Tibial nerve (tissue), 4 donors: ENCODE data around the gene CLEC7A. TPM values are rescaled to one million over a fixed set of nuclear protein-coding genes. Genes with fewer than 3 reads are reported as not detected.

Experiments
- DNase-seq, 2 donors: peaks; one replicate each; pipeline ENCODE4 v3.0.0-alpha.2; 2019; ENCODE audit warnings: low spot score in 2 of 2
- H3K27ac ChIP-seq, 4 donors: fragments of 200-600 bp; sonication (generic) in 3 of 4; one replicate each; pipeline ENCODE4 v1.5.1; 2017 to 2019; ENCODE audit warnings: mild to moderate bottlenecking in 1 of 4
- H3K27me3 ChIP-seq, 2 donors: fragments of 200-600 bp; sonication (generic) in 1 of 2; one replicate each; pipeline versions ENCODE4 v1.5.1 to v1.6.0; 2017 to 2019
- H3K36me3 ChIP-seq, 3 donors: fragments of 200-600 bp; sonication (generic); one replicate each; pipeline ENCODE4 v1.5.1; 2018 to 2019
- H3K4me1 ChIP-seq, 4 donors: fragments of 200-600 bp; sonication (generic) in 3 of 4; one replicate each; pipeline ENCODE4 v1.5.1; 2017 to 2019
- H3K4me3 ChIP-seq, 4 donors: fragments of 200-600 bp; sonication (generic) in 3 of 4; one replicate each; pipeline ENCODE4 v1.5.1; 2017 to 2019; ENCODE audit warnings: mild to moderate bottlenecking in 1 of 4, moderate library complexity in 1 of 4
- H3K9me3 ChIP-seq, 4 donors: fragments of 200-600 bp; sonication (generic) in 3 of 4; one replicate each; pipeline ENCODE4 v1.5.1; 2017 to 2019
- CTCF ChIP-seq, 5 experiments: fragments of 200-600 bp in 3 of 5; fragments of 450-650 bp in 2 of 5; sonication (generic) in 3 of 5; IDR thresholded peaks; one replicate each; pipeline ENCODE4 v1.5.1; 2016 to 2019; ENCODE audit warnings: antibody characterized with exemption in 5 of 5, mild to moderate bottlenecking in 3 of 5, moderate library complexity in 2 of 5
- EP300 ChIP-seq, 2 donors: sonication (generic); formaldehyde crosslinking; IDR thresholded peaks; one replicate each; pipeline ENCODE4 v1.6.1; 2017; ENCODE audit warnings: antibody characterized with exemption in 2 of 2, mild to moderate bottlenecking in 1 of 2
- POLR2A ChIP-seq, 2 donors: fragments of 450-650 bp; IDR thresholded peaks; one replicate each; pipeline ENCODE4 v1.6.1; 2017; ENCODE audit warnings: antibody characterized with exemption in 2 of 2, mild to moderate bottlenecking in 2 of 2, moderate library complexity in 2 of 2
- WGBS, 2 donors: methylation state at CpG; one replicate each; pipeline ENCODE4 v1.1.5; 2018; 5-methylcytosine and 5-hydroxymethylcytosine counted together
- total RNA-seq, 4 donors: library from RNA; depleted of rRNA; stranded (reverse); fragments of >200 nt; gene quantifications; one replicate each; pipeline ENCODE4 v1.1.0, GENCODE V29; 2016

Gene CLEC7A
- total RNA-seq, 4 donors from 2014 or later = 4.0 to 13.5 (median 7.9) TPM

- Histone ChIP-seq H3K27ac (peak overlapping the region in 2 of 4 donors; percentile 15 to 20), H3K9me3 (no peaks in the 10 kb centered on the region), H3K4me3 (no peak overlapping the region), H3K4me1 (no peaks in the 10 kb centered on the region), H3K27me3 (no peaks in the 10 kb centered on the region), H3K36me3 (no peaks in the 10 kb centered on the region)
- TF ChIP-seq EP300 (IDR thresholded peaks at IDR 0.05) (peak in 1 of 2 donors; percentile 11), POLR2A (IDR thresholded peaks at IDR 0.05) (no peak)
- DNase-seq = no peak
- 63 to 72% methylated on average over 2 of the region's 2 CpGs for WGBS, 2 donors
Observed at GRCh38 chr12:10131111-10131690, 1.2 kb upstream of the CLEC7A start.

GRCh38 chr12:10128687-10129086 is 1.3 kb downstream of the CLEC7A start:
- no peaks in the 10 kb centered on the region for H3K36me3 ChIP-seq
- H3K27me3 ChIP-seq = no peaks in the 10 kb centered on the region
- H3K9me3 ChIP-seq = no peaks in the 10 kb centered on the region
- TF ChIP-seq POLR2A (IDR thresholded peaks at IDR 0.05) (peak in 1 of 2 donors; percentile 14), EP300 (IDR thresholded peaks at IDR 0.05) (peak; percentile 65 to 86), CTCF (IDR thresholded peaks at IDR 0.05) (no peak)
- peak overlapping the region in 1 of 4 donors; percentile 26 for H3K4me3 ChIP-seq
- no peaks in the 10 kb centered on the region for H3K4me1 ChIP-seq
- peak overlapping the region in 2 of 4 donors; percentile 34 to 68 for H3K27ac ChIP-seq
- WGBS, 2 donors = 60 to 67% methylated on average over 5 of the region's 5 CpGs
- DNase-seq = peak in 1 of 2 donors; percentile 53

GRCh38 chr12:10126413-10126812 is 3.6 kb downstream of the CLEC7A start:
- no peak for DNase-seq
- H3K4me1 ChIP-seq = no peaks in the 10 kb centered on the region
- 48 to 59% methylated on average over 1 of the region's 1 CpG for WGBS, 2 donors
- TF ChIP-seq EP300 (IDR thresholded peaks at IDR 0.05) (no peak), CTCF (IDR thresholded peaks at IDR 0.05) (no peak), POLR2A (IDR thresholded peaks at IDR 0.05) (no peak)
- H3K27ac ChIP-seq = no peak overlapping the region
- no peak overlapping the region for H3K4me3 ChIP-seq
- H3K27me3 ChIP-seq = no peaks in the 10 kb centered on the region
- H3K36me3 ChIP-seq = no peaks in the 10 kb centered on the region
- H3K9me3 ChIP-seq = no peaks in the 10 kb centered on the region

GRCh38 chr12:10122689-10123088 is 7.3 kb downstream of the CLEC7A start:
- Histone ChIP-seq H3K4me1 (no peaks in the 10 kb centered on the region), H3K9me3 (no peaks in the 10 kb centered on the region), H3K27ac (peak overlapping the region in 1 of 4 donors; percentile 0), H3K4me3 (no peak overlapping the region), H3K36me3 (no peaks in the 10 kb centered on the region), H3K27me3 (no peaks in the 10 kb centered on the region)
- DNase-seq = no peak
- 70 to 90% methylated on average over 4 of the region's 4 CpGs for WGBS, 2 donors
- TF ChIP-seq EP300 (IDR thresholded peaks at IDR 0.05) = no peak
- TF ChIP-seq CTCF (IDR thresholded peaks at IDR 0.05) = no peak
- no peak for TF ChIP-seq POLR2A (IDR thresholded peaks at IDR 0.05)

- TF ChIP-seq CTCF (IDR thresholded peaks at IDR 0.05) (no peak), EP300 (IDR thresholded peaks at IDR 0.05) (peak; percentile 19 to 66), POLR2A (IDR thresholded peaks at IDR 0.05) (no peak)
- WGBS, 2 donors = 67 to 68% methylated on average over 7 of the region's 7 CpGs
- Histone ChIP-seq H3K27me3 (no peaks in the 10 kb centered on the region), H3K9me3 (no peaks in the 10 kb centered on the region), H3K36me3 (no peaks in the 10 kb centered on the region), H3K4me1 (no peaks in the 10 kb centered on the region), H3K4me3 (no peak overlapping the region), H3K27ac (peak overlapping the region in 1 of 4 donors; percentile 23)
- DNase-seq = no peak
Observed at GRCh38 chr12:10121278-10121677, 8.7 kb downstream of the CLEC7A start.
